Pancreas (tissue), 10 donors: ENCODE data around the gene TNFAIP2. TPM values are rescaled to one million over a fixed set of nuclear protein-coding genes. Genes with fewer than 3 reads are reported as not detected.

ENCODE experiments used
- ATAC-seq, 4 donors: fragments of 200-7000 bp; cut with Tn5 transposase; one replicate each; pipeline versions ENCODE4 v1.8.0 to v1.9.1; 2020; ENCODE audit warnings: mild to moderate bottlenecking in 4 of 4, moderate library complexity in 4 of 4
- DNase-seq, 6 donors: peaks; one replicate each; pipeline ENCODE4 v3.0.0-alpha.2; 2020
- FAIRE-seq: peaks from 2 replicates; lab custom pipeline; 2012; peaks lifted over from hg19 to GRCh38; lab: Jason Lieb, UNC
- H3K27ac ChIP-seq, 4 donors: fragments of 200-600 bp; sonication (generic); 1 replicate in 3 of 4; 2 replicates in 1 of 4; pipeline versions ENCODE4 v1.5.0 to v1.8.0; 2020
- H3K27me3 ChIP-seq, 4 donors: fragments of 200-600 bp; one replicate each; pipeline ENCODE4 v1.8.0; 2021
- H3K36me3 ChIP-seq, 3 donors: fragments of 200-600 bp; sonication (generic) in 1 of 3; one replicate each; pipeline versions ENCODE4 v1.5.0 to v1.8.0; 2020 to 2021
- H3K4me1 ChIP-seq, 3 donors: fragments of 200-600 bp; one replicate each; pipeline ENCODE4 v1.8.0; 2021
- H3K4me3 ChIP-seq, 4 donors: fragments of 200-600 bp; sonication (generic) in 2 of 4; one replicate each; pipeline versions ENCODE4 v1.5.0 to v1.8.0; 2020 to 2021
- H3K9me3 ChIP-seq, 4 donors: fragments of 200-600 bp; one replicate each; pipeline ENCODE4 v1.8.0; 2021
- CTCF ChIP-seq, 4 donors: fragments of 200-600 bp; sonication (generic) in 3 of 4; IDR thresholded peaks; one replicate each; pipeline versions ENCODE4 v1.5.0 to v1.8.0; 2021; ENCODE audit warnings: antibody characterized with exemption in 4 of 4
- WGBS, 2 donors: extraction: QIAGEN DNeasy Blood & Tissue Kit; methylation state at CpG; one replicate each; pipeline ENCODE4 v1.1.7; 2013; 5-methylcytosine and 5-hydroxymethylcytosine counted together
- intact Hi-C, 3 donors: fragments of 100-400 bp; cut with DNase I; formaldehyde crosslinking; loops; one replicate each; pipeline versions ENCODE4 v1.11.1 to v1.14.2; 2022
- polyA plus RNA-seq, 2 donors: library from polyadenylated mRNA; stranded (reverse); fragments of 200-250 nt; gene quantifications; one replicate each; pipeline ENCODE4 v1.2.3, GENCODE V29; 2013
- total RNA-seq, 6 donors: library from RNA; stranded (reverse); fragmentation: NEBNext Ultra II Directional in 4 of 6; extraction: Animal tissue kit (Norgen Biotek cat#: 25700) in 4 of 6; gene quantifications; one replicate each; pipeline versions ENCODE4 v1.2.1 to v1.2.4, GENCODE V29; 2021 to 2023
- donor health status: healthy with polysubstance abuse.
- donor health status: DM: no; HTN: no; CAD: no; lungs with moderate emphysema.
- donor health status: DM: no; HTN: no; CAD: no.
- donor health status: control.
- donor health status: control.
- donor health status: Bipolar disorder and iron deficiency.
- donor health status: DM: yes; HTN: yes; CAD: no.
- donor health status: DM: no; HTN: no; CAD: no.
- donor health status: DM: no; HTN: no; CAD: no.
- donor health status: DM: yes; HTN: yes; CAD: no.

Gene TNFAIP2
- total and polyA plus RNA-seq, 8 donors, result 7.0 to 288 (median 50.6) TPM

- no peak overlapping the region for H3K27ac ChIP-seq
- no peaks in the 10 kb centered on the region for H3K9me3 ChIP-seq
- 31 to 32% methylated on average over 12 of the region's 12 CpGs for WGBS, 2 donors
- no peak overlapping the region for H3K4me3 ChIP-seq
- H3K36me3 ChIP-seq, result no peaks in the 10 kb centered on the region
- DNase-seq, result peak in 1 of 6 donors; percentile 48
- no peaks in the 10 kb centered on the region for H3K27me3 ChIP-seq
- no peak for TF ChIP-seq CTCF (IDR thresholded peaks at IDR 0.05)
- no peak for FAIRE-seq
- intact Hi-C loops, result no loop called here
- H3K4me1 ChIP-seq, result no peaks in the 10 kb centered on the region
- ATAC-seq, result peak in 3 of 4 donors; percentile 18 to 46 (median 21)
Measured at GRCh38 chr14:103140316-103141109, 17.3 kb downstream of the TNFAIP2 start.

- intact Hi-C loops, result no loop called here
- H3K4me1 ChIP-seq, result no peaks in the 10 kb centered on the region
- no peak overlapping the region for H3K4me3 ChIP-seq
- no peak for FAIRE-seq
- no peaks in the 10 kb centered on the region for H3K27me3 ChIP-seq
- H3K9me3 ChIP-seq, result no peaks in the 10 kb centered on the region
- H3K36me3 ChIP-seq, result no peaks in the 10 kb centered on the region
- no peak overlapping the region for H3K27ac ChIP-seq
- peak; percentile 37 to 60 (median 51) for TF ChIP-seq CTCF (IDR thresholded peaks at IDR 0.05)
- peak; percentile 48 to 86 (median 66) for ATAC-seq
- WGBS, 2 donors, result 24 to 30% methylated on average over 7 to 8 of the region's 8 CpGs
- peak; percentile 37 to 71 (median 56) for DNase-seq
Measured at GRCh38 chr14:103141117-103141796, 18.0 kb downstream of the TNFAIP2 start.

- no peak for ATAC-seq
- intact Hi-C loops, result no loop called here
- Histone ChIP-seq H3K36me3 (no peaks in the 10 kb centered on the region), H3K4me3 (no peak overlapping the region), H3K9me3 (no peaks in the 10 kb centered on the region), H3K27me3 (no peaks in the 10 kb centered on the region), H3K4me1 (no peaks in the 10 kb centered on the region), H3K27ac (no peak overlapping the region)
- 51 to 52% methylated on average over 4 of the region's 4 CpGs for WGBS, 2 donors
- DNase-seq, result no peak
- TF ChIP-seq CTCF (IDR thresholded peaks at IDR 0.05), result no peak
- no peak for FAIRE-seq
Measured at GRCh38 chr14:103142026-103142425, 18.8 kb downstream of the TNFAIP2 start.

GRCh38 chr14:103142721-103143302, 19.6 kb downstream of the TNFAIP2 start:
- H3K4me1 ChIP-seq, result no peaks in the 10 kb centered on the region
- intact Hi-C loops, result no loop called here
- 42 to 57% methylated on average over 5 of the region's 5 CpGs for WGBS, 2 donors
- H3K9me3 ChIP-seq, result no peaks in the 10 kb centered on the region
- no peak for TF ChIP-seq CTCF (IDR thresholded peaks at IDR 0.05)
- no peak overlapping the region for H3K4me3 ChIP-seq
- FAIRE-seq (no peak), DNase-seq (no peak), ATAC-seq (no peak)
- no peaks in the 10 kb centered on the region for H3K36me3 ChIP-seq
- no peaks in the 10 kb centered on the region for H3K27me3 ChIP-seq
- no peak overlapping the region for H3K27ac ChIP-seq
